Measurements from ENCODE around the gene SLC39A11.
"Not testable (repeated sequence)": the region's sequence is repeated elsewhere in the genome, so short reads cannot be mapped to it uniquely, and the experiment has no call there.

SLC39A11 gene

DNA sequence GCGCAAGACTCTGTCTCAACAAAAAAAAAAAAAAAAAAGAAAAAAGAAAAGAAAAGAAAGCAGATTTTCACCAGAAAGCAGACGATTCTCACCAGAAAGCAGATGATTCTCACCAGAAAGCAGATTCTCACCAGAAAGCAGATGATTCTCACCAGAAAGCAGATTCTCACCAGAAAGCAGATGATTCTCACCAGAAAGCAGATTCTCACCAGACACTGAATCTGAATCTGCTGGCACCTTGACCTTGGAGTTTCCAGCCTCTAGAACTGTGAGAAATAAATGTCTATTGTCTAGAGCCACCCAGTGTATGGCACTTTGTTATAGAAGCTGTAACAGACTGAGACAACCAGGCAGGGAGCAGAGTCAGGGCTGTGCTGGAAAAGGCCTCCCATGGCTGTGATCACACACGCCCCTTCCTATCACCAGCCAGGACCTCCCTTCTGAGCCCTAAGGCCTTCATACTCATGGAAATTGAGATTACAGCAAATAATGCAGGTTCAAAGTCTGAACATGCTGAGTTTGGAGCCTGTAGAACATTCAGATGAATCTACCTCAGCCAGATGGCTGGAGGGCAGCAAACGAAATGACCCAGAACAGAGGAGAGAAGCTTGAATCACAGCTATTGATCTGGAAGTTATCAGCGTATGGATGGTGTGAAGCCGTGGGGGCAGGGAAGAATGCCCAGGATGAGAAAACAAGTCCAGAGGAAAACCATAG, 309.3 kb downstream of the SLC39A11 start:
- TF ChIP-seq, protein P1, sequence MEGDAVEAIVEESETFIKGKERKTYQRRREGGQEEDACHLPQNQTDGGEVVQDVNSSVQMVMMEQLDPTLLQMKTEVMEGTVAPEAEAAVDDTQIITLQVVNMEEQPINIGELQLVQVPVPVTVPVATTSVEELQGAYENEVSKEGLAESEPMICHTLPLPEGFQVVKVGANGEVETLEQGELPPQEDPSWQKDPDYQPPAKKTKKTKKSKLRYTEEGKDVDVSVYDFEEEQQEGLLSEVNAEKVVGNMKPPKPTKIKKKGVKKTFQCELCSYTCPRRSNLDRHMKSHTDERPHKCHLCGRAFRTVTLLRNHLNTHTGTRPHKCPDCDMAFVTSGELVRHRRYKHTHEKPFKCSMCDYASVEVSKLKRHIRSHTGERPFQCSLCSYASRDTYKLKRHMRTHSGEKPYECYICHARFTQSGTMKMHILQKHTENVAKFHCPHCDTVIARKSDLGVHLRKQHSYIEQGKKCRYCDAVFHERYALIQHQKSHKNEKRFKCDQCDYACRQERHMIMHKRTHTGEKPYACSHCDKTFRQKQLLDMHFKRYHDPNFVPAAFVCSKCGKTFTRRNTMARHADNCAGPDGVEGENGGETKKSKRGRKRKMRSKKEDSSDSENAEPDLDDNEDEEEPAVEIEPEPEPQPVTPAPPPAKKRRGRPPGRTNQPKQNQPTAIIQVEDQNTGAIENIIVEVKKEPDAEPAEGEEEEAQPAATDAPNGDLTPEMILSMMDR (IDR thresholded peaks at IDR 0.05; ENCODE audit: insufficient read depth, low read length, poor library complexity, severe bottlenecking): no peak
- no peak for DNase-seq (ENCODE audit: extremely low read depth, insufficient read length)
- H3K27me3 ChIP-seq (replicated peaks; ENCODE audit: control insufficient read depth, insufficient read depth, low read length): no peaks in the 10 kb centered on the region
- no peaks in the 10 kb centered on the region for H3K36me3 ChIP-seq (ENCODE audit: control insufficient read depth, insufficient read depth, low read length)
- H3K4me3 ChIP-seq (replicated peaks; ENCODE audit: low read depth, low read length): no peak overlapping the region

DNA sequence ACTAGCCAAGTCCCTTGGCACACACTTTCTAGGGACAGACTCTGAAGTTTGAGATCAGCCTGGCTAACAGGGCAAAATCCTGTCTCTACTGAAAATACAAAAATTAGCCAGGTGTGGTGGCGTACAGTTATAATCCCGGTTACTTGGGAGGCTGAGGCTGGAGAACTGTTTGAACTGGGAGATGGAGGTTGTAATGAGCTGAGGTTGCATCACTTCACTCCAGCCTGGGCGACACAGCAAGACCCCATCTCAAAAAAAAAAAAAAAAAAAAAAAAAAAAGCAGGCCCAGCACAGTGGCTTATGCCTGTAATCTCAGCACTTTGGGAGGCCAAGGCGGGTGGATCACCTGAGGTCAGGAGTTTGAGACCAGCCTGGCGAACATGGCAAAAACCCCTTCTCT, 310.1 kb downstream of the SLC39A11 start:
- H3K4me3 ChIP-seq (replicated peaks; ENCODE audit: low read depth, low read length); H3K36me3 ChIP-seq (ENCODE audit: control insufficient read depth, insufficient read depth, low read length); DNase-seq (ENCODE audit: extremely low read depth, insufficient read length); H3K27me3 ChIP-seq (replicated peaks; ENCODE audit: control insufficient read depth, insufficient read depth, low read length): not testable (repeated sequence)

DNA sequence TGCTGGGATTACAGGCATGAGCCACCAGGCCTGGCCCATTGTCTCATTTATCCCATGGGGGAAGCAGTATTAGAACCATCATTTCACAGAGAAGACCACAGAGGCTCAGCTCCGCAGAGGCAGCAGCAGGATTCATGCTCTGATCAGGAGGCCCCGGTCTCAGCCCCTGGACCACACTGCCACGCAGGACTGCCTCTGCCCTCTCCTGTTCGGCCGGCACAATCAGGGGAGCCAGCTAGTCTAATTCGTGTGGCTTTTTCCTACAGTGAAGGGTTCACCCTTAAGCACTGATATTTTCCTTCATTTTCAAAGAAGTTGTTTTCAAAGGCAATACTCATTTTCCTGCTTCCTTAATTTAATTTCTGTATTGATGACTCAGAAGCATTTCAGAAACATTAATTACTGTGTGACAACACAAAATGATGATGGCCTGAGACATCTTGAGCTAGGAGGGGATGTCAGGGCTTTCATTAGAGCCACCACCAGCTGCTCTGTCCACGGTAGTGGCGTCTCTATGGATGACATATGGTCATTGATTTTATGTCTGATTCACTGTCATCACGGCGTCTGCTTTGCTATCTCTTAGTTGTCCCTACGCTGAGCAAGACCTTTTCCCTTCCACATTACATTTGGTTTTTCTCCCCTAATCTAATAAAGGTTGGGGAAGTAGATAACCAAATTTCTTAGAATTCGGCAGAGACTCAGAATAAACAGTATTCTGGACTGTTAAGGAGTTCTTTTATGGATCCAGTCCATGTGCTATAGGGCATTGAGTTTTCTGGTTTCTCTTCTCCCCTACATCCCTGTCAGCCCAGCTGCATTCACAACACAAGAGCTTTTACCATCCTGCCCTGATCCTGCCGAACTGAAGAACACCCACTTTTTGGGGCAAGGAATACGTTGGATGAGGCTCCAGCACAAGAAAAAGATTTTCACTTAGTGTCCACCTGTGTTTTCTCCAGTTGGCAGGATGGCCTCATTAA, 314.0 kb downstream of the SLC39A11 start:
- no peaks in the 10 kb centered on the region for H3K27me3 ChIP-seq (replicated peaks; ENCODE audit: control insufficient read depth, insufficient read depth, low read length)
- no peak for DNase-seq (ENCODE audit: extremely low read depth, insufficient read length)
- H3K36me3 ChIP-seq (ENCODE audit: control insufficient read depth, insufficient read depth, low read length): no peaks in the 10 kb centered on the region; the same call in 1 of the 2 replicates
- TF ChIP-seq, protein P1 (IDR thresholded peaks at IDR 0.05; ENCODE audit: insufficient read depth, low read length, poor library complexity, severe bottlenecking): no peak
- H3K4me3 ChIP-seq (replicated peaks; ENCODE audit: low read depth, low read length): no peak overlapping the region

DNA sequence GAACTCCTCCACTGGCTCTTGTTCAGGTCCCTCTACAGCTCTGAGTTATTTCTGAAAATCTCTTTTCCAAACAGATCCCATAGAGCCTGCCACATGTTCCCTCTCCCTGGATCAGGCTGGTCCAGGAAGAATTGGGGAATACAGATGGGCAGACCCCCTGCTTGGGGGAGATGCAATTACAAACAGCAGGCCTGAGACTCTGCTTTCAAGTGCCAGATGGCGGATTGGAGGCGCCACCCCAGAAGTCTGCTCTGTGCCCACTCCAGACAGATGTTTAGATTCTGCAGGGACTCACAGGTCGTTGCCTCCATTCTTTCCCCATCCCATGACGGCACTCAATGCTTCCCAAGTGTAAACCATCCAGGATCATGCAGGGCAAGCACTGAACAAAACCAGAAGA, 316.6 kb downstream of the SLC39A11 start:
- DNase-seq (ENCODE audit: extremely low read depth, insufficient read length): no peak
- TF ChIP-seq, protein P1 (IDR thresholded peaks at IDR 0.05; ENCODE audit: insufficient read depth, low read length, poor library complexity, severe bottlenecking): no peak
- Histone ChIP-seq H3K36me3 (ENCODE audit: control insufficient read depth, insufficient read depth, low read length) (no peaks in the 10 kb centered on the region; the same call in 1 of the 2 replicates), H3K4me3 (replicated peaks; ENCODE audit: low read depth, low read length) (no peak overlapping the region), H3K27me3 (replicated peaks; ENCODE audit: control insufficient read depth, insufficient read depth, low read length) (no peaks in the 10 kb centered on the region)

DNA sequence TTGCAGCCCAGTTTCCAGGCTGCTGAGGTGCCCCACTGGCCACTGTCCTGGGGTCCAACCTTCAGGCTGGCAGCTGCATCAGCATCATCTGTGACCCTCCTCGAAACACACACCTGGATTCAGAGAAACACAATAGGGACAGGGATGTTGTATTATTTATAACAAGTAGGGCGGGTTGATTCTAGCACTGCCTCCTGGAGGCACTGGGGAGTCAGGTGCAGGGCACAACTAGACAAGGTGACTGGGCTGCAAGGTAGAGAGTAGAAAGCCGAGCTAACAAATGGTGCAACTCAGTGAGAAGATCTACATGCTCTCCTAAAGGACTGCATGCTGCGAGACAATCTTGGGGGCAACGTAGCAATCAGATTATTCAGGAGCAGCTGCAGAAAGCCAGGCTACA, 317.3 kb downstream of the SLC39A11 start:
- Histone ChIP-seq H3K27me3 (replicated peaks; ENCODE audit: control insufficient read depth, insufficient read depth, low read length) (no peaks in the 10 kb centered on the region), H3K36me3 (ENCODE audit: control insufficient read depth, insufficient read depth, low read length) (no peaks in the 10 kb centered on the region; the same call in 1 of the 2 replicates), H3K4me3 (replicated peaks; ENCODE audit: low read depth, low read length) (no peak overlapping the region)
- no peak for DNase-seq (ENCODE audit: extremely low read depth, insufficient read length)
- TF ChIP-seq, protein P1 (IDR thresholded peaks at IDR 0.05; ENCODE audit: insufficient read depth, low read length, poor library complexity, severe bottlenecking): no peak

DNA sequence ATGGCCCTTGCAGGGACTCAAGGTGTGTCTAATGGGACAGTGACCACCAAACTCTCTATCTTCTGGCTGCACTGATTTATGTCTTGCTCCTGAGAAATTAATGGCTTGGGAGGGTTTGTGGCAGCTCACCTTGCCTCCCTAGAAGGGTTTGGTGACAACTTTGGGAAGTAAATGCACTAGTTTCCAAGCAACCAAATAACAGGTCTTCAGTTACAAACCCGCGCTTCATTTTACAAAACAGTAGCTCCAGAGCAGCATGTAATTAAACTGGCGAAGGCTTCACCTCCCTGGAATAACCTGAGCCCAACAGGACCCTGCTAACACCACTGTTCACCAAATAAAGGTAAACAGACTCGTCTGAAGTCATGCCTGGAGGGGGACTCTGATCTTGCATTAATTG, 318.3 kb downstream of the SLC39A11 start:
- Histone ChIP-seq H3K4me3 (replicated peaks; ENCODE audit: low read depth, low read length) (no peak overlapping the region), H3K36me3 (ENCODE audit: control insufficient read depth, insufficient read depth, low read length) (no peaks in the 10 kb centered on the region; the same call in 1 of the 2 replicates), H3K27me3 (replicated peaks; ENCODE audit: control insufficient read depth, insufficient read depth, low read length) (no peaks in the 10 kb centered on the region)
- no peak for DNase-seq (ENCODE audit: extremely low read depth, insufficient read length)
- TF ChIP-seq, protein P1 (IDR thresholded peaks at IDR 0.05; ENCODE audit: insufficient read depth, low read length, poor library complexity, severe bottlenecking): no peak

DNA sequence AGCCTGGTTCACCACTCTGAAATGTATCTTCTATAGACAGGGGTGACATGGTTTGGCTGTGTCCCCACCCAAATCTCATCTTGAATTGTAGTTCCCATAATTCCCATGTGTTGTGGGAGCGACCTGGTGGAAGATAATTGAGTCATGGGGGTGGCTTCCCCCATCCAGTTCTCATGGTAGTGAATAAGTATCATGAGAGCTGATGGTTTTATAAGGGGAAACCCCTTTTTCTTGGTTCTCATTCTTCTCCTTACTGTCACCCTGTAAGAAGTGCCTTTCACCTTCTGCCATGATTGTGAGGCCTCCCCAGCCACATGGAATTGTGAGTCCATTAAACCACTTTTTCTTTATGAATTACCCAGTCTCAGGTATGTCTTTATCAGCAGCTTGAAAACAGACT, 319.3 kb downstream of the SLC39A11 start:
- not testable (repeated sequence) for H3K4me3 ChIP-seq (replicated peaks; ENCODE audit: low read depth, low read length); DNase-seq (ENCODE audit: extremely low read depth, insufficient read length); H3K36me3 ChIP-seq (ENCODE audit: control insufficient read depth, insufficient read depth, low read length); H3K27me3 ChIP-seq (replicated peaks; ENCODE audit: control insufficient read depth, insufficient read depth, low read length)
